OCI-M2 (cell line): ENCODE results near the gene SLC2A6.

Experiments
- DNase-seq: peaks from one replicate; lab custom pipeline; 2025; ENCODE audit not compliant: unreplicated experiment; lab: John Stamatoyannopoulos, UW

Gene SLC2A6

GRCh38 chr9:133478851-133479711, at the start of gene SLC2A6:
Gene SLC2A6 (minus strand): TSS chr9:133479099. CDS start chr9:133479059, 40 bp downstream.
- no peak for DNase-seq

DNA sequence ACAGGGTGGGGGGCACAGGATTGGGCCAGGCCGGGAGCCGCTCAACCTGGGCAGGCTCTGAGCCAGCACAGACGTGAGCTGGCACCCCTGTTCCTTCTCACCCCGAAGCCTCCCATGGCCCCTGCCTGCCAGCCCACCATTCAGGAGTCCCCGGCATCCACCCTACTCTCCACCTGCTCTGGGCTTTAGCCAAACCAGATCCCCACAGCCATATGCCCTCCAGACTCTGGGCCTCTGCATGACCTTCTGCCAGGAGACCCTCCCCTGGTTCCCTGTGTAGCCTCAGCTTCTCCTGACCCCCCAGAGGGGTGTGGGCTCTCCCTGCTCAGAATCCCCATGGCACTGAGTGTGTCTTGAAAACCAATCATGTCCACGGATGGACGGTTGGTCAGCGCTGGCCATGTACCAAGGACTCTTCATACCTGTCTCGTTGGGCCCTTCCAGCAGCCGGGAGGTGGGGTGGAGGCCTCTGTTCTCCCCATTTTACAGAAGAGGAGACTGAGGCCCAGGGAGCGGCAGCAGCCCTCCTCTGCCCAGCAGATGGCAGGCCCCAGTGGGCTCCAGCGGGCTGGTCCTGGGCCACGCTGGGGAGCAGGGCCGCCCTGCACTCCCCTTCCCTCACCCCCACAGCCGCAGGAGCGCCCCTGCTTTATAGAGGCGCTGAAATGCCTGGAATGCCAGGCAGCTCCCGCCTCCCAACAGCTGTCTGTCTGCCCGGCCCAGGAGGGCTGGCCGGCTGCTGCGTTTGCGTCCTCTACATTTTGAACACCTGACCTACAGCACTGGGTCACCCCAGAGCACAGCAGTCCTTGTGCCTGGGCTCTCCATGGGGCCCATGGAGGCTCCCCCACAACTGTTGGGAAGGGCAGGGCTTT, 49.3 kb upstream of the SLC2A6 start:
- no peak for DNase-seq

- no peak for DNase-seq
Observed at GRCh38 chr9:133527444-133527920, 48.6 kb upstream of the SLC2A6 start.

- no peak for DNase-seq
Observed at GRCh38 chr9:133526721-133527321, 47.9 kb upstream of the SLC2A6 start.

GRCh38 chr9:133525677-133526076, 46.8 kb upstream of the SLC2A6 start:
- DNase-seq = no peak

DNA sequence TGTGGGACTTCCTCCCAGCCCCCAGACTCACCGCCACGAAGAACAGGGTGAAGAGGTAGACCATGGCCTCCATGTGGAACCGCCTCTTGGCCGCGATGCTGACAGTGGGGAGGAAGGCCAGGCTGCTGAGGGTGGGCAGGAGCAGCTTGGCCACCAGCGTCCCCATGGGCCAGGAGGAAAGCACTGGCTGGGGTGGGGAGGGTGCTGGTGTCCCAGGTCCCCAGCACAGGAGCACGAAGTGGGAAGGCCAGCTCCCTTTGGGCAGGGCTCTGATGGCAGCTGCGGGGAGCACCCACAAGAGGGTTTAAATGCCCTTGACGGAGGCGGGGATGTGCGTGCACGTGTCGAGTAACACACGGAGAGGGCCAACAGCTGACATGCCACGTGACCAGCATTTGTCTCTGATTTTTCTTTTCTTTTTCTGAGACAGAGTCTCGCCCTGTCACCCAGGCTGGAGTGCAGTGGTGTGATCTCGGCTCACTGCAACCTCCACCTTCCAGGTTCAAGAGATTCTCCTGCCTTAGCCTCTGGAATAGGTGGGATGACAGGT, 45.9 kb upstream of the SLC2A6 start, which contains the start of gene MYMK:
Gene MYMK (minus strand): TSS at position 281 of the 550 bp plus-strand sequence. CDS start 115 bp downstream, at position 166.
- no peak for DNase-seq

- DNase-seq = no peak
Observed at GRCh38 chr9:133524146-133524545, 45.2 kb upstream of the SLC2A6 start.

DNA sequence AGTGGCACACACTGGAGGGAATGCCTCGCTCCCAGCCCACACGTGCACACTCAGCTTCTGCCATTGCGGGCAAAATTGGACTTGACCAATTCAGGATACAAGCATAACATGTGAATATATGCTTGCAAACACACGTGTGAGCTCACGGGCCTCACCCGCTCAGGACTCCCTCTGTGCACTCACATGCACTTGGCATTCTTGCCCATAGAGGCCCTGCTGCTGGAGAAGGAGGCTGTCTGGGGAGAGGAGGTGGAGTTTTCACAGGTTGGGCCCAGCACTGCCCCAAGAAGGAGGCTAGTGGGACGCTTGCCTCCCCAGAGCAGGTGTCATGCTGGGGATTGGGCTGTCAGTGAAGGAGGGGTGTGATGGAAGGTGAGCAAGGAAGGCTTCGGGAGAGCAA, 44.2 kb upstream of the SLC2A6 start:
- no peak for DNase-seq

- DNase-seq = no peak
Observed at GRCh38 chr9:133522073-133522910, 43.4 kb upstream of the SLC2A6 start.

- DNase-seq = no peak
Observed at GRCh38 chr9:133521122-133522072, 42.5 kb upstream of the SLC2A6 start.

GRCh38 chr9:133520121-133520835, 41.4 kb upstream of the SLC2A6 start:
- DNase-seq = no peak

- no peak for DNase-seq
Observed at GRCh38 chr9:133519693-133520092, 40.8 kb upstream of the SLC2A6 start.

DNA sequence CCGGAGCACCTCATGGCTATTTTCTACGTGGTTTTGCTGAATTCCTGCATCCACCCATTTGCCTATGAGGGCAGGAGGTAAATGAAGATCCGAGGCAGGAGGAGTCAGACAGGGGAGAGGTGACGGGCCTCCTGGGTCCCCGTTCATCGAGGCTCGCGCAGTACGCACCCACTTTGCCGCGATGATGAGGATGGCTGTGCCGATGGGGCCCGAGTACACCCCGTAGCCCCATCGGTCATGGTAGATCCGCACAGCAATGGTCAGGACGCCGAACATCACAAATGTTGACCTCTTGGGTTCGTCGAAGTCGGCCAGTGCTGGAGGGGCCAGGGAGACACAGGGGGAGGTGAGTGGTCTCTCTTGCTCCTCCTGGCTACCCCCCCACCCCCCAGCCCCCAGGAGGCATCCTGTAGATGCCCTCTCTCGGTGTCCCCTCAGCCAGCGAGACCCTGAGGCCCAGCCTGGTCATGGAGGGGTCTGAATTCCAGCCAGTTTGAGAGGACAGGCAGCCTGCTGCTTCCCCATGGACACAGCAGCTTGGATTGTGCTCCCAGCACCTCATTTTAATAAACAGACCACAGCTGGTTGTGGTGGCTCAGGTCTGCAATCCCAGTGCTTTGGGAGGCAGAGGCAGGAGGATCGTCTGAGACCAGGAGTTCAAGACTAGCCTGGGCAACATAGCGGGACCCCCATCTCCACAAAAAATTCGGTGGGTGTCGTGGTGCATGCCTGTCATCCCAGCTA, 40.0 kb upstream of the SLC2A6 start:
- no peak for DNase-seq

- DNase-seq = no peak
Observed at GRCh38 chr9:133518200-133518599, 39.3 kb upstream of the SLC2A6 start.

- no peak for DNase-seq
Observed at GRCh38 chr9:133517711-133518110, 38.8 kb upstream of the SLC2A6 start.

DNA sequence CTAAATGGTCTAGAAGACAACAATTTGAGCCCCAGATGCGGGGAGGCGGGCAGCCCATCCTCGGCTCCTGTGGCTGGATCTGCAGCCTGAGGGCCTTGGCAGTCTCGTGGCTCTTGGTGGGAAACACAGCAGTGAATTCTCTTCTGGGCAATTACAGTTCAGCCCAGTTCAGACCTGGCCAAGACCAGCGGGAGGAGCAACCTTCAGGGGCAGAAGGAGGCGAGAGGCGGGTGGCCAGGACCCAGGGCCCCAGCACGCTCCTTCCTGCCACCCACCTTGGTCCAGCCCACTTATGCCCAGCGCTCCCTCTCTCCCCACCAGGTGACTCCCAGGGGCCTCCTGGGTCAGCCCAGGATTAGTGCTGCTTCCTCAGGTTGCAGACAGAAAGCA, 38.1 kb upstream of the SLC2A6 start:
- no peak for DNase-seq

GRCh38 chr9:133516256-133516960, 37.5 kb upstream of the SLC2A6 start:
- DNase-seq = no peak
